Psoas muscle (tissue), 8 donors: ENCODE data around the gene BCAR1. TPM values are rescaled to one million over a fixed set of nuclear protein-coding genes. Genes with fewer than 3 reads are reported as not detected.
A peak's percentile ranks its signal among the peaks of the same experiment; 100 is the strongest.
"Not testable (repeated sequence)": the region's sequence is repeated elsewhere in the genome, so short reads cannot be mapped to it uniquely, and the experiment has no call there.

Source experiments
- ATAC-seq, 4 donors: fragments of 200-7000 bp; cut with Tn5 transposase; one replicate each; pipeline ENCODE4 v1.9.1; 2020; ENCODE audit warnings: moderate library complexity in 3 of 4, mild to moderate bottlenecking in 2 of 4
- DNase-seq, 2 donors: peaks; one replicate each; pipeline ENCODE4 v3.0.0-alpha.2; 2020
- H3K27ac ChIP-seq: fragments of 200-600 bp; one replicate; pipeline ENCODE4 v1.8.0; 2022
- H3K27me3 ChIP-seq, 3 donors: fragments of 200-600 bp in 1 of 3; one replicate each; pipeline versions ENCODE4 v1.6.1 to v1.8.0; 2013 to 2022; ENCODE audit warnings: low read length in 2 of 3, mild to moderate bottlenecking in 2 of 3, moderate library complexity in 1 of 3; ENCODE audit not compliant: insufficient read depth in 3 of 3
- H3K36me3 ChIP-seq, 2 donors: fragments of 200-600 bp in 1 of 2; one replicate each; pipeline versions ENCODE4 v1.6.1 to v1.8.0; 2013 to 2022; ENCODE audit warnings: low read depth in 1 of 2, mild to moderate bottlenecking in 1 of 2, moderate library complexity in 1 of 2; ENCODE audit not compliant: insufficient read depth in 1 of 2
- H3K4me1 ChIP-seq: fragments of 200-600 bp; one replicate; pipeline ENCODE4 v1.8.0; 2022
- H3K4me3 ChIP-seq: fragments of 200-600 bp; one replicate; pipeline ENCODE4 v1.8.0; 2022; ENCODE audit warnings: mild to moderate bottlenecking
- H3K9me3 ChIP-seq: fragments of 200-600 bp; one replicate; pipeline ENCODE4 v1.8.0; 2022
- CTCF ChIP-seq: fragments of 200-600 bp; IDR thresholded peaks from one replicate; pipeline ENCODE4 v1.8.0; 2022; ENCODE audit warnings: antibody characterized with exemption
- whole genome bisulfite sequencing, 3 donors: extraction: QIAGEN DNeasy Blood & Tissue Kit; methylation state at CpG; one replicate each; pipeline versions ENCODE4 v1.1.6 to v1.1.7; 2013; 5-methylcytosine and 5-hydroxymethylcytosine counted together
- intact Hi-C, 2 donors: fragments of 100-400 bp; cut with DNase I; formaldehyde crosslinking; loops; one replicate each; pipeline versions ENCODE4 v1.11.0 to v1.14.2; 2022
- polyA plus RNA-seq, 3 donors: library from polyadenylated mRNA; stranded (reverse); fragments of 200-250 nt; gene quantifications; one replicate each; pipeline ENCODE4 v1.2.3, GENCODE V29; 2013
- total RNA-seq, 4 donors: library from RNA; stranded (reverse); fragmentation: NEBNext Ultra II Directional in 2 of 4; extraction: Animal tissue kit (Norgen Biotek cat#: 25700) in 2 of 4; gene quantifications; one replicate each; pipeline versions ENCODE4 v1.2.1 to v1.2.4, GENCODE V29; 2021 to 2023
- donor health status: healthy with polysubstance abuse.
- donor health status: DM: no; HTN: no; CAD: no; lungs with moderate emphysema.
- donor health status: Bipolar disorder and iron deficiency.
- donor health status: healthy.
- donor health status: DM: yes; HTN: yes; CAD: no.
- donor health status: DM: no; HTN: no; CAD: no.
- donor health status: DM: no; HTN: no; CAD: no.
- donor health status: DM: yes; HTN: yes; CAD: no.

BCAR1 gene
- total and polyA plus RNA-seq, 7 donors = 61.8 to 108 (median 78.7) TPM

GRCh38 chr16:75243667-75244224 is 7.7 kb downstream of the BCAR1 start:
- DNase-seq (no peak), ATAC-seq (no peak)
- Histone ChIP-seq H3K9me3 (no peaks in the 10 kb centered on the region), H3K4me1 (peaks cover 93% of the 10 kb centered on the region), H3K27me3 (no peaks in the 10 kb centered on the region), H3K4me3 (no peak overlapping the region), H3K36me3 (peaks cover 0 to 33% of the 10 kb centered on the region in 2 donors), H3K27ac (peak overlapping the region; percentile 93)
- WGBS, 3 donors = 58 to 75% (median 64%) methylated on average over 17 to 20 of the region's 20 CpGs
- intact Hi-C loops = no loop called here
- TF ChIP-seq CTCF = no peak

- H3K27me3 ChIP-seq, ATAC-seq, intact Hi-C loops, H3K4me3 ChIP-seq, H3K9me3 ChIP-seq, DNase-seq: not testable (repeated sequence)
- peaks cover 0 to 34% of the 10 kb centered on the region in 2 donors for H3K36me3 ChIP-seq
- H3K27ac ChIP-seq = peak overlapping the region; percentile 93
- WGBS, 3 donors = 86 to 88% (median 87%) methylated on average over 25 to 27 of the region's 27 CpGs
- peaks cover 93% of the 10 kb centered on the region for H3K4me1 ChIP-seq
These were observed 8.9 kb downstream of the BCAR1 start for GRCh38 chr16:75242436-75243078.

- no peak for DNase-seq
- Histone ChIP-seq H3K27me3 (no peaks in the 10 kb centered on the region), H3K4me1 (peaks cover 92% of the 10 kb centered on the region), H3K9me3 (no peaks in the 10 kb centered on the region), H3K27ac (peak overlapping the region; percentile 23), H3K36me3 (peaks cover 0 to 40% of the 10 kb centered on the region in 2 donors), H3K4me3 (no peak overlapping the region)
- ATAC-seq = no peak
- intact Hi-C loops = no loop called here
- 83 to 84% (median 84%) methylated on average over 11 to 13 of the region's 13 CpGs for WGBS, 3 donors
- no peak for TF ChIP-seq CTCF
These were observed 9.5 kb downstream of the BCAR1 start for GRCh38 chr16:75241955-75242354.

GRCh38 chr16:75241412-75241811 is 10.0 kb downstream of the BCAR1 start:
- DNase-seq (peak in 1 of 2 donors; percentile 50), ATAC-seq (no peak)
- H3K27ac ChIP-seq = peak overlapping the region; percentile 23
- no peaks in the 10 kb centered on the region for H3K9me3 ChIP-seq
- H3K4me1 ChIP-seq = peaks cover 86% of the 10 kb centered on the region
- 72 to 78% (median 77%) methylated on average over 6 to 8 of the region's 8 CpGs for WGBS, 3 donors
- H3K27me3 ChIP-seq = no peaks in the 10 kb centered on the region
- no peak for TF ChIP-seq CTCF
- H3K36me3 ChIP-seq = peaks cover 0 to 45% of the 10 kb centered on the region in 2 donors
- intact Hi-C loops = no loop called here
- H3K4me3 ChIP-seq = no peak overlapping the region

GRCh38 chr16:75240633-75241032 is 10.8 kb downstream of the BCAR1 start:
- intact Hi-C loops, DNase-seq, H3K9me3 ChIP-seq, ATAC-seq, H3K27me3 ChIP-seq, H3K4me3 ChIP-seq: not testable (repeated sequence)
- peaks cover 0 to 51% of the 10 kb centered on the region in 2 donors for H3K36me3 ChIP-seq
- H3K4me1 ChIP-seq = peaks cover 79% of the 10 kb centered on the region
- peak overlapping the region; percentile 83 for H3K27ac ChIP-seq
- WGBS, 3 donors = 53 to 81% (median 71%) methylated on average over 7 of the region's 7 CpGs
